GM12891 (cell line): ENCODE data around the gene TCF7L2.
"Not testable (repeated sequence)": the region's sequence is repeated elsewhere in the genome, so short reads cannot be mapped to it uniquely, and the experiment has no call there.

ENCODE experiments used
- DNase-seq: peaks from one replicate; pipeline ENCODE4 v3.0.0; 2011; ENCODE audit warnings: low spot score; ENCODE audit not compliant: insufficient read length
- FAIRE-seq: peaks from 2 replicates; lab custom pipeline; 2011; peaks lifted over from hg19 to GRCh38; lab: Jason Lieb, UNC
- PAX5 ChIP-seq: IDR thresholded peaks from 2 replicates; pipeline ENCODE4 v1.6.1; 2011; ENCODE audit warnings: low read length, moderate library complexity, mild to moderate bottlenecking; ENCODE audit not compliant: insufficient read depth, severe bottlenecking
- POLR2A ChIP-seq: IDR thresholded peaks from 2 replicates; pipeline ENCODE4 v1.6.1; 2011; ENCODE audit warnings: low read depth, low read length, control low read depth
- POLR2AphosphoS5 ChIP-seq: IDR thresholded peaks from 2 replicates; pipeline ENCODE4 v1.6.1; 2011; ENCODE audit warnings: low read depth, low read length, control low read depth
- POU2F2 ChIP-seq: IDR thresholded peaks from 2 replicates; pipeline ENCODE4 v1.6.1; 2011; ENCODE audit warnings: low read depth, mild to moderate bottlenecking, control low read depth, low read length, moderate library complexity
- SPI1 ChIP-seq: IDR thresholded peaks from 2 replicates; pipeline ENCODE4 v1.6.1; 2011; ENCODE audit warnings: low read depth, low read length, control low read depth
- TAF1 ChIP-seq: IDR thresholded peaks from 2 replicates; pipeline ENCODE4 v1.6.1; 2011; ENCODE audit warnings: low read depth, low read length, control low read depth

The TCF7L2 gene

DNA sequence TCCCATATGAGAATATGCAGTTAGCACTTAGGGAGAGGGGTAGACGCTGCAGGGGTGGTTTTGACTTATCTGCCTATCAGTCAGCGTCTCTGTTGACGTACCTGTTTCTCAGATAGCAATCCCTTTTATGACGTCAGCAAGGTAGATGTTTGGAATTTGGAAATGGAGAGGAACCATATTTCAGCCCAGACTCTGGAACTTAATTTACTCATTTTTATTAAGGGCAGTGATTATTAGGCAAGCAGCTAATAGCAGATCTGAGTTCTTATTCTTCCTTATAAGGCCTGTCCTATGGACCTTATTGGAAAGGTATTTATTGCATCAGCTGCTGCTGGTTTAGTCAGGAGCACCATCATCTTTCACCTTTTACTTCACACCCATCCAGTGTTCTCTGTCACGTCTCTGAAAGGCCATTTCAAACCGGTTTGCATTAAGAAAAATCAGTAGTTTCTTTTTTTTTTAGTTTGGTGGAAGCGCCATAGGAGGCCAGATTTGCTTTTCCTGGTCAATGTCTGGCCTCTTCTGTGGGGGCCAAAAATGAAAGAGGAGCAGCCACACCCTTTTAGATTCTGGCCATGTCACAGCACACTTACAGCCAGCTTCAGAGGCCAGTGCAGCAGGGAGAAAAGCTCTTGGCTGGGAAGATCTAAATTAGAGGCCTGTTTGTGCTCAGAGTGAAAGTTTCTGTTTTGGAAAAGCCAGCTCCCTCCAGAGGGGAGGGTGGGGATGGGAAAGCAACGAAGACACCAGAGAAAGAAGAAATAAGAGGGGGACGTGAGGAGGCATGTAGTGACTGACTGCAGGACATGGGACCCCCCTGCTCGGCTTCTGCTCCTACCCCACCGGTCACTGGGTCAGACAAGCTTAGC is 146.3 kb downstream of the TCF7L2 start:
- DNase-seq (no peak), FAIRE-seq (no peak)
- TF ChIP-seq PAX5 (no peak), POLR2A (no peak), POLR2AphosphoS5 (no peak), SPI1 (no peak), TAF1 (no peak)

DNA sequence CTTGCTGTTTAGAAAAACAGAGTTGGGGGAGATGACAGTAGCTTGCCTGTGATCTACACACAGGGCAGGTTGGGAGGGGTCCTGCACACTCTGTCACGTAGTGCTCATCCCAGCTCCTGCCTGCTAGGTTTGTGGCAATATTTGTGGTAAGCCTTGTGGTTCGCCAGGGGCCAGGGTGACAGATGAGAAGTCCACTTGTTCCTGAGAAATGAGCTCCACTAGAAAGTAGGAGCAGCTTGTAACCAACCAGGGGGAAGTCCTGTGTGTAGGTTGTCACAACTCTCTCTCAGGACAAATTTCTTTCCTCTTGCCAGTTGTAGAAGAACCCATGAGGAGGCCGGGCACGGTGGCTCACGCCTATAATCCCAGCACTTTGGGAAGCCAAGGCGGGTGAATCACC is 147.0 kb downstream of the TCF7L2 start:
- no peak for FAIRE-seq
- no peak for TF ChIP-seq PAX5
- no peak for TF ChIP-seq POLR2AphosphoS5
- no peak for TF ChIP-seq POLR2A
- TF ChIP-seq POU2F2, result no peak
- no peak for TF ChIP-seq SPI1
- no peak for TF ChIP-seq TAF1
- no peak for DNase-seq

DNA sequence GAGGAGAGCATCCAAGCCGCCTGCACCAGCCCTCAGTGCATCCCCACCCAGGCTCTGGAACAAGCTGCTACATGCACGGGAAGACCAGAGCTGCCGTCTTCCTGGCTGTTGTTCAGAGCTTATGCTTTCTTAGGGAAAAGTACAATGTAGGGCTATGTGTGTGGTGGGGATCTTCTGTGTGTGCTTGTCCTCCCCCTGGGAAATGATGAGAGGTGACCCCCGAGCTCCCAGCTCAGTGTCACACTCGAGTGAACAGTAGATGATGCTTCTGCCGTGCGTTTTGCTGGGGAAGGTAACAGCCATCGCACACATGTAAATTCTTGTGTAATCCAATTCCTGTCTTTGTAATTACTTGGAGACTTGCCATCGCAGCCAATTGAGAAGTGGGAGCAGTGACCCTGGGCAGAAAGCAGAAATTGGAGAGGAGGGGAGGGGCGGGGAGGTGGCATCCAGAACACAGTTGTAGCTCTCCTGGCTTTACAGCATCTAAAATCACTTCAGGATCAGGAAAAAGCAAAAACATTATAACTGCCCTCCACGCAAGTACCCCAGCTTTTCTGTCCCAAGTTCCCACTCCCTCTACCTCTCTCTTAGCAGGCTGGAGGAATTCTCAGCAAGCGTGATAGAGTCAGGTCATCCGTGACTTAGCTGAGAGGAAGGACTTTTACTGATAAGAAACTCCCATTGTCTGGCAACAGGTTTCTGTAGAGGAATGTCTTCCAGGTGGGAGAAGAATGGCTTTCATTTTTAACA is 149.6 kb downstream of the TCF7L2 start:
- no peak for DNase-seq
- no peak for FAIRE-seq

DNA sequence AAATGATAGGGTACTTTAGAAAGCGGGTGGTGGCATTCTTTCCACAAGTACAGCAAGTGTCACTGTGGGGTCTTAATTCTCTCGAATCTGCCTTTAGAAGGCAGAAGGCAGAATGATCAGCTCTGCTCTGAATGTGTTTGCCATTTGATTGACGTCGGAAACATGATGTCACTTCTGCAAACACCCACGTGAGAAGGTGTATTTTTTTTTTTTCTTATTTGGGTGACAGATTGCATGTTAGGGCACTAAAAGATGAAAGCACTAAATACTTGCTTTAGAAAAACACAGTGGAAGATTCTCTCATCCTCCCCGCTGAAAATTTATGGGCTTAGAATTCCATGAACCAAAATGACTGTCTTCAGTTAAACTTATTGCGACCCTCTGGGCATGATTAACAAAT is 150.2 kb downstream of the TCF7L2 start:
- FAIRE-seq (no peak), DNase-seq (no peak)
- TF ChIP-seq POLR2AphosphoS5 (no peak), POLR2A (no peak), TAF1 (no peak), PAX5 (no peak)

More for the DNA sequence above, 149.6 kb downstream of the TCF7L2 start:
- TF ChIP-seq TAF1, result no peak
- TF ChIP-seq PAX5, result no peak
- TF ChIP-seq POLR2A, result no peak
- TF ChIP-seq POU2F2, result no peak
- TF ChIP-seq POLR2AphosphoS5, result no peak
- no peak for TF ChIP-seq SPI1

DNA sequence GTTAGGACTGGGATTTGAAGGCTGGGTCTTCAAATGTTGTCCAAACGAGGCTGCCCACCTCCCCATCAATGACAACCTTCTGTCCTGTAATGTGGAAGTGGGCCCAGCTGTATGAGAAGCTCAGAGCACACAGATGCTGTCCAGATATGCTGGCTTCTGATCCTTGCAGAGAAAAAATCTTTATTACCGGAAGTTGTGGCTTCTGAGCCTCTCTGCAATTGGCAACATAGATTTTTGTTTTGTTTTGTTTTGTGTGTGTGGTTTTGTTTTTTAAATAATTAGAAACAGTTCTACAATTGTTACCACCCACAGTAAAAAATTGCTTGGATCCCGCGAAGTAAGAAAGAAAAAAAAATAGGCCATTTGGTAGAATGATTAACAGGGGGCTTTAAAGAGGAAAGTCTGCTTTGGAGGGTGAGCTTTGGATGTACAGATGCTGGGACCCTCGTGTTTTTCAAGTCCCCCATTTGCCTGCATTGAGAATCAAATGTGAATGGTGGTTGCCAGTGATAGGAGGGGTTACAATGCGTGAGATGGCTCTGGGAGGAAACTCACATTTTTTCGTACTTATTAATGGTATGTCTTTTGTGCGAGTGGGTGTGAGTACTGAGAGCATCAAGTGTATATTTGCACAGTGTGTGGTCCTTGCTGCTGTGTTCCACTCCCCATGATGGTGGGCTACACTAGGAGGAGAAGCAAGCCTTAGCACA is 153.2 kb downstream of the TCF7L2 start:
- TF ChIP-seq SPI1, result no peak
- TF ChIP-seq POLR2AphosphoS5, result no peak
- TF ChIP-seq POU2F2, result no peak
- no peak for TF ChIP-seq POLR2A
- TF ChIP-seq PAX5, result no peak
- no peak for TF ChIP-seq TAF1
- DNase-seq (no peak), FAIRE-seq (no peak)

DNA sequence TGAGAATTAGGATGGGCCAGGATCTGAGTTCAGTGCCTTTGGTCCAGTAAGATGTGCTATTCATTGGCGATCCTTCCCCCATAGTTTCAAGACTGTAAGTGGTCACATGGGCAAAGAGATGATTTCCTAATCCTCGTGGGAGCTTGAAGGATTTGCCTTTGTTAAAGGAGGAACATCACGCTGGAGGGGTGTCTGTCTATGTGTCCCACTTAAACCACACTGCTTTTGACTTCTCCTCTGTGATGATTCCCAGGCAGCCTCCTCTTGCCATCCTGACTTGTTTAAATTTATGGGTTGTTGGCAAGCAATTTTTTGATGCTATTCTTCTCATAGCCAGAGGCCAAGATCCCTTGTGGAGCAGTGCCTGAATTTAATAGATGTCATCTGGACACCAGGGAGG is 154.0 kb downstream of the TCF7L2 start:
- no peak for DNase-seq
- TF ChIP-seq PAX5, result no peak
- TF ChIP-seq POLR2A, result no peak
- no peak for TF ChIP-seq POU2F2
- no peak for TF ChIP-seq POLR2AphosphoS5
- TF ChIP-seq TAF1, result no peak
- TF ChIP-seq SPI1, result no peak
- no peak for FAIRE-seq

DNA sequence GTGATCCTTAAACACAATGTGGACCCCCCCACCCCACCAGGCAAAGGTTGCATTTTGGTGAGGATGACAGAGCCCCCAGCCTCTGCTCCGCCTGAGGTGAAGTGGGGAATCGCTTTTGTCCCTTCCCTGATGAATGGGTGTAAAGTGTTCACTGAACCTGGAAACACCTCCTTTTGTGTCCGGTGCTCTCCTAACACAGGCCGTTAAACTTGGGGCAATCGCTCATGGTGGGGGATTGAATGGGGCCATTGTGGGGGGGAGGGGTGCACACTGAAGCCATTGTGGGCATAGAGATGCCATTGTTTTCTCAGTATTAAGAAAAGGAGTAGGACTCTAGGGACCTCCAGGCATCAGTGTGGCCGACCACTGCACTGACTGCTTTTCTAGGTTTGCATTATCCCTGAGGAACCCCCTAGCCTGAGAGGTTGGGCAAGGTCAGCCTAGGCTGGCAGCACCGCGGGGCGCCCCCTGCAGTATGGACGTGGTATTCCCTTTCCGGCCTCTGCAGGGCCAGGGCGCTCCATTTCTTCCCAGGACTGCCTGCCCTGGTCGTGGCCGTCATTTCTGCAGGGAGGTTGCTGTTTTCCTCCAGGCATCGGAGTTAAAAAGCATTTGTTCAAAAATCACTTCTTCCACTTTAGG is 158.3 kb downstream of the TCF7L2 start:
- FAIRE-seq (no peak), DNase-seq (no peak)
- TF ChIP-seq POU2F2 (no peak), POLR2AphosphoS5 (no peak), TAF1 (no peak), PAX5 (no peak), SPI1 (no peak), POLR2A (no peak)

DNA sequence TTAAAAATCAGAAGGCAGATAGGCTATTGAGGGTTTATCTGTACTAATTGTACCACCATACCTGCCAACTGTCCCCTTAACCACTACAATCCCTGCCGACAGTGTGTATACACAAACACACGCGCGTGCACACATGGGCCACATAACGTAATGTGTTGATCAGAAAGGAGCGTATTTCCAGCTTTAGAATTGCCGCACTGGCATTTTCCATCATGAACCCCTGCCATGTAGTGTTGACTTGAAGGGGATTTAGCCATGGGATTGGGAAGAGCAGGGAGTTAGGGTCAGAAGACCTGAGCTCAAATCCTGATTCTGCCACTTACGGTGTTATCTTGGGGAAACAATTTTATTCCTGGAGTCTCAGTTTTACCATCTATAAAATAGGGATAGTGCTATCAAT is 158.9 kb downstream of the TCF7L2 start:
- FAIRE-seq (no peak), DNase-seq (no peak)
- TF ChIP-seq TAF1, result no peak
- TF ChIP-seq PAX5, result no peak
- TF ChIP-seq POU2F2, result no peak
- no peak for TF ChIP-seq SPI1
- TF ChIP-seq POLR2A, result no peak
- TF ChIP-seq POLR2AphosphoS5, result no peak

DNA sequence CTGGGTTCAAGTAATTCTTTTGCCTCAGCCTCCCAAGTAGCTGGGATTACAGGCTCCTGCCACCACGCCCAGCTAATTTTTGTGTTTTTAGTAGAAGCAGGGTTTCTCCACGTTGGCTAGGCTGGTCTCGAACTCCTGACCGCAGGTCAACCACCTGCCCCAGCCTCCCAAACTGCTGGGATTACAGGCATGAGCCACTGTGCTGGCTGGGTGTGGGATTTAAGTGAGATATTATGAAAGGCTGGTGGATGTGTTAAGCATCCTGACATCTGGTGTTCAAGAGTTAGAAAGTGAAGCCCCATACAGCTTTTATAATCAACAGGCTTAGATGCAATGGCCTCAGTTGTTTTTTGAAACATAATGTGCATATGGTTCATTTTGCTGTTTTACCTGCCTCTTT is 159.4 kb downstream of the TCF7L2 start:
- FAIRE-seq, DNase-seq: not testable (repeated sequence)

DNA sequence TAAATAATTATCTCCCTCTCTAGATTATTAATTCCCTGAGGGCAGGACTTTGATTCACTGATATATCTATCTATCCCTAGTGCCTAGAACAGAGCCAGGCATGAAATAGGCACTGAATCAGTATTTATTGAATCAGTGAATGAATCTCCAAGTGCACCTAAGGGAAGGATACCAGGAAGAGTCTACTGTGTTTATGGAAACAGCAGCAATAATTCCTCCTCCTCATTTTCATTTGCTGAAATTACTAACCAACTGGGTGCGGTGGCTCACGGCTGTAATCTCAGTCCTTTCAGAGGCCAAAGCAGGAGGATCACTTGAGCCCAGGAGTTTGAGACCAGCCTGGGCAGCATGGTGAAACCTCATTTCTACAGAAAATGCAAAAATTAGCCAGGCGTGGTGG is 161.2 kb downstream of the TCF7L2 start:
- TF ChIP-seq SPI1, result no peak
- no peak for FAIRE-seq
- no peak for DNase-seq
